Measurements from ENCODE around the gene MYL3. TPM values are rescaled to one million over a fixed set of nuclear protein-coding genes. Genes with fewer than 3 reads are reported as not detected.

The MYL3 gene
- total RNA-seq, 3 donors from 2014 or later: 5.9 to 8.5 (median 6.2) TPM

DNA sequence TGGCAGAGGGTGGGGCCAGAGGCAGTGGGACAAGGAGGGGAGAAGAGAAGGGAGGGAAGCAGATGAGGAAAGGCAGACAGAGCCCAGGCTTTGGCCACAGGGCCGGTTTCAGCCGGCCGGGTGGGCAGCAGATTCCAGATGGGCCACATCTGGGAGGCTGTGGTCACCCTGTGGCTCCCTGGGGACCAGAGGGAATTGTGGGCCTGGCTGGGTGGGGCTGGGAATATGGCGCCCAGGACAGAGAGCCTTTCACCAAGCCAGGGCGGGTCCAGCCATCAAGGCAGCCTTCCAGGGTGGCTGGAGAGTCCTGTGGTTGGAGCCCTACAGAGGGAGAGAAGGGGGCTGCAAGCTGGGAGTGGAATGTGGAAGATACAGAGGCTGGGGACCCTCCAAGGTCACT, 33.1 kb upstream of the MYL3 start:
- no peaks in the 10 kb centered on the region for H3K4me1 ChIP-seq
- intact Hi-C loops (cut with DNase I; ENCODE audit: low total_unique reads): loop anchor here (10.0 kb wide), 1 partner anchor 192 kb away; the partner anchor contains the start of gene TMIE
- H3K27ac ChIP-seq: no peak overlapping the region
- no peak overlapping the region for H3K4me3 ChIP-seq
- TF ChIP-seq, protein P1, sequence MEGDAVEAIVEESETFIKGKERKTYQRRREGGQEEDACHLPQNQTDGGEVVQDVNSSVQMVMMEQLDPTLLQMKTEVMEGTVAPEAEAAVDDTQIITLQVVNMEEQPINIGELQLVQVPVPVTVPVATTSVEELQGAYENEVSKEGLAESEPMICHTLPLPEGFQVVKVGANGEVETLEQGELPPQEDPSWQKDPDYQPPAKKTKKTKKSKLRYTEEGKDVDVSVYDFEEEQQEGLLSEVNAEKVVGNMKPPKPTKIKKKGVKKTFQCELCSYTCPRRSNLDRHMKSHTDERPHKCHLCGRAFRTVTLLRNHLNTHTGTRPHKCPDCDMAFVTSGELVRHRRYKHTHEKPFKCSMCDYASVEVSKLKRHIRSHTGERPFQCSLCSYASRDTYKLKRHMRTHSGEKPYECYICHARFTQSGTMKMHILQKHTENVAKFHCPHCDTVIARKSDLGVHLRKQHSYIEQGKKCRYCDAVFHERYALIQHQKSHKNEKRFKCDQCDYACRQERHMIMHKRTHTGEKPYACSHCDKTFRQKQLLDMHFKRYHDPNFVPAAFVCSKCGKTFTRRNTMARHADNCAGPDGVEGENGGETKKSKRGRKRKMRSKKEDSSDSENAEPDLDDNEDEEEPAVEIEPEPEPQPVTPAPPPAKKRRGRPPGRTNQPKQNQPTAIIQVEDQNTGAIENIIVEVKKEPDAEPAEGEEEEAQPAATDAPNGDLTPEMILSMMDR (IDR thresholded peaks at IDR 0.05): no peak
- no peak for TF ChIP-seq POLR2A (IDR thresholded peaks at IDR 0.05)
- TF ChIP-seq POLR2AphosphoS5 (IDR thresholded peaks at IDR 0.05): no peak
- no peak for DNase-seq (ENCODE audit: low spot score in 2 of 2)
- H3K36me3 ChIP-seq: no peaks in the 10 kb centered on the region
- H3K27me3 ChIP-seq: peaks cover 0 to 7% of the 10 kb centered on the region in 2 donors
- H3K9me3 ChIP-seq: no peaks in the 10 kb centered on the region

DNA sequence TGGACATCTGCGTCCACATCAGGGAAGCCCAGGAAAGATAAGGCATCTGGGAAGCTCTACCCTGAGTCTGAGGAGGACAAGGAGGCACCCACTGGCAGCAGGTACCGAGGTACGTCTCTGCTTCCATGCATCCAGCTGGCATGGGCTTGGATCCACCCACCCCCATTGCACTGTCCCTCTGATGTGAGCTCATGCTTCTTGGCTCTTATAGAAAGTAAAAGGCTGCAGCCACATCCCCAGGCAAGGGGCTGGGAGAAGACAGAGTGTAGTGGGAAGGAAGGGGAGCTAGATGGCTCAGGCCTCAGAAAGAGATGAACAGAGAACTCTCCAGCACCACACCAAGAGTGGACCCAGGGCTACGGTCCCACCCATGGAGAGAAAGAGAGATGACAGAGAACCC, 32.5 kb upstream of the MYL3 start:
- intact Hi-C loops (cut with DNase I; ENCODE audit: low total_unique reads): loop anchor here (10.0 kb wide), 1 partner anchor 191 kb away; the partner anchor contains the start of gene TMIE
- Histone ChIP-seq H3K27ac (no peak overlapping the region), H3K27me3 (peaks cover 0 to 7% of the 10 kb centered on the region in 2 donors), H3K9me3 (no peaks in the 10 kb centered on the region), H3K36me3 (no peaks in the 10 kb centered on the region), H3K4me3 (no peak overlapping the region), H3K4me1 (no peaks in the 10 kb centered on the region)
- DNase-seq (ENCODE audit: low spot score in 2 of 2): no peak
- TF ChIP-seq, protein P1 (IDR thresholded peaks at IDR 0.05): no peak
- TF ChIP-seq POLR2AphosphoS5 (IDR thresholded peaks at IDR 0.05): no peak
- no peak for TF ChIP-seq POLR2A (IDR thresholded peaks at IDR 0.05)

DNA sequence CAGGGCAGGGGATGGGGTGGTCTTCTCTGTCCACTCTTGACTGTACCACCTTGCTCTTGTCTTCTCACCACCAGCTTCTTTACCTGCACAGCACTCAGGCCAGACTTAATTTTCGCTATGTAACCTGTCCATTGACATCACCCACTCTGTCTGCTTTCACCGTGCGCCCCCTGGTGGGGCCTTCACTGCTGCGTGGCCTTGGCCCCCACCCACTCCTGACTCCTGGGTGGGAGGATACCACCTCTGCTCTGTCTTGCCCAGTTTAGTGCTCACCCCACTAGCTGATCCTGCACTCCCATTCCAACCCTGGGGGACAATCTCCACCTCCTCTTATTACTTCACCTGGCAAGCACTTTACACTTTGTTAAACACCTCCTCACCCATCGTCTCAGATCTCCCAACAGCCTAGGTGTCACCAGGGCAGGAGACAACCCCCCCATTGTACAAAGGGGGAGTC, 32.0 kb upstream of the MYL3 start:
- Histone ChIP-seq H3K27me3 (peaks cover 0 to 7% of the 10 kb centered on the region in 2 donors), H3K4me1 (no peaks in the 10 kb centered on the region), H3K4me3 (no peak overlapping the region), H3K27ac (no peak overlapping the region), H3K36me3 (no peaks in the 10 kb centered on the region), H3K9me3 (no peaks in the 10 kb centered on the region)
- peak; percentile 54 to 71 for DNase-seq (ENCODE audit: low spot score in 2 of 2)
- TF ChIP-seq POLR2A (IDR thresholded peaks at IDR 0.05) (no peak), POLR2AphosphoS5 (IDR thresholded peaks at IDR 0.05) (peak in 2 of 3 donors; percentile 3 to 38)
- TF ChIP-seq, protein P1 (IDR thresholded peaks at IDR 0.05): peak; percentile 77 to 90 (median 83)
- intact Hi-C loops (cut with DNase I; ENCODE audit: low total_unique reads): loop anchor here (10.0 kb wide), 1 partner anchor 190 kb away; the partner anchor contains the start of gene TMIE

DNA sequence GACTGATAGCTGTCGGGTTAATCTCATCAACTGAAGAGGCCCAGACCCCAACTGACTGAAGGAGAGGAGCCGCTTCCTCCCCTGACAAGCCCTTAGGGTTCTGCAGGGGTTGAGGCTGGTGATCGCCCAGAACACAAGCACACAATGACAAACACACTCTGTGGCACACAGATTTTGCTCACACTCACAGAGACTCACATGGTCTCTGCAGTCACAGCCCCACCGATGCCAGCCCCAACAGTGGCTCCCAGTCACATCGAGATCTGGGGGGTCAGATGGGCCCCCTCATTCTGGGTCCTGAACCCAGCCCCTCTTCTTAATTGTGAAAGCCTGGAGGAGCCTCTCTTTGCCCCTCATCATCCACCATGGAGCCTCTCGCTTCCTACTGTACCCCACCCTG, 31.0 kb upstream of the MYL3 start:
- Histone ChIP-seq H3K4me1 (no peaks in the 10 kb centered on the region), H3K4me3 (no peak overlapping the region), H3K27ac (no peak overlapping the region), H3K9me3 (no peaks in the 10 kb centered on the region), H3K27me3 (peaks cover 0 to 7% of the 10 kb centered on the region in 2 donors), H3K36me3 (no peaks in the 10 kb centered on the region)
- no peak for DNase-seq (ENCODE audit: low spot score in 2 of 2)
- intact Hi-C loops (cut with DNase I; ENCODE audit: low total_unique reads): loop anchor here (10.0 kb wide), 1 partner anchor 189 kb away; the partner anchor contains the start of gene TMIE
- TF ChIP-seq POLR2A (IDR thresholded peaks at IDR 0.05) (no peak), POLR2AphosphoS5 (IDR thresholded peaks at IDR 0.05) (no peak)
- TF ChIP-seq, protein P1 (IDR thresholded peaks at IDR 0.05): no peak

DNA sequence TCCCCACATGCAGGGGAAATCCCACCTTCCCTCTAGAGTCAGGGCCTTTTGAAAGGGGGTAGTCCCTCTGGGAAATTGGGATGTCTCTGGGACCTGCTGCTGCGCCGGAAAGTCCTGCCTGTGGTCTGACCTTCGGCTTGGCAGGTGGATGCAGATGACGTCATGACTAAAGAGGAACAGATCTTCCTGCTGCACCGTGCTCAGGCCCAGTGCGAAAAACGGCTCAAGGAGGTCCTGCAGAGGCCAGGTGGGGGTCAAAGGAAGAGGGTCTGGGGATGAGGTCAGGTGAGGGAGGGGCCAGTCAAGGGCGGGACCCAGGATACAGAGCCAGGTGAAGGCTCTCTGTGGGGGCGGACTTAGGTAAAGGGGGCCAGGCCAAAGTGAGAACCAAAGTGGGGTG, 30.5 kb upstream of the MYL3 start:
- peaks cover 0 to 7% of the 10 kb centered on the region in 2 donors for H3K27me3 ChIP-seq
- no peak for DNase-seq (ENCODE audit: low spot score in 2 of 2)
- intact Hi-C loops (cut with DNase I; ENCODE audit: low total_unique reads): loop anchor here (10.0 kb wide), 1 partner anchor 189 kb away; the partner anchor contains the start of gene TMIE
- H3K4me1 ChIP-seq: no peaks in the 10 kb centered on the region
- H3K36me3 ChIP-seq: no peaks in the 10 kb centered on the region
- no peak overlapping the region for H3K4me3 ChIP-seq
- H3K9me3 ChIP-seq: no peaks in the 10 kb centered on the region
- TF ChIP-seq POLR2AphosphoS5 (IDR thresholded peaks at IDR 0.05) (no peak), POLR2A (IDR thresholded peaks at IDR 0.05) (no peak)
- TF ChIP-seq, protein P1 (IDR thresholded peaks at IDR 0.05): no peak
- no peak overlapping the region for H3K27ac ChIP-seq

Measured in breast epithelium (tissue), 4 donors.